GM12878 (cell line): Measurements from ENCODE around the gene CXCR1. TPM values are rescaled to one million over a fixed set of nuclear protein-coding genes. Genes with fewer than 3 reads are reported as not detected.

ENCODE experiments used
- ATAC-seq: fragments of 200-7000 bp; cut with Tn5 transposase; 3 replicates; pipeline ENCODE4 v1.9.1; 2020; ENCODE audit warnings: mild to moderate bottlenecking, moderate library complexity
- BruUV-seq: library from RNA; stranded (reverse); fragments of 400-500 nt; replicated peaks from 2 replicates; lab custom pipeline; 2021; lab: Mats Ljungman, UMichigan
- CTCF ChIA-PET: fragments of 300-600 bp; sonication (Branson Sonifier 250); formaldehyde crosslinking; extraction: SDS; loops from one replicate; lab custom pipeline; 2021; ENCODE audit warnings: inconsistent platforms; lab: Yijun Ruan, JAX
- POLR2A ChIA-PET: fragments of 350-600 bp; formaldehyde crosslinking; extraction: SDS; loops from one replicate; lab custom pipeline; 2021; ENCODE audit warnings: inconsistent platforms; lab: Charles Lee
- RAD21 ChIA-PET: fragments of 300-600 bp; sonication (Branson Sonifier 250); formaldehyde crosslinking; loops from one replicate; lab custom pipeline; 2023; ENCODE audit warnings: antibody characterized with exemption; ENCODE audit not compliant: unreplicated experiment; lab: Charles Lee
- SMC1A ChIA-PET: fragments of 300-600 bp; sonication (Branson Sonifier 250); formaldehyde crosslinking; loops from one replicate; lab custom pipeline; 2023; ENCODE audit not compliant: unreplicated experiment, uncharacterized antibody; lab: Charles Lee
- DNase-seq: peaks from one replicate; pipeline ENCODE4 v3.0.0-alpha.2; 2011; ENCODE audit warnings: low read depth, low spot score
- FAIRE-seq: peaks from 3 replicates; lab custom pipeline; 2011; peaks lifted over from hg19 to GRCh38; lab: Jason Lieb, UNC
- H2AFZ ChIP-seq: 2 replicates; pipeline ENCODE4 v1.6.0; 2011; ENCODE audit warnings: low read depth, low read length, control low read depth; ENCODE audit not compliant: control insufficient read depth
- H3K27ac ChIP-seq: 2 replicates; pipeline ENCODE4 v1.5.1; 2011; ENCODE audit warnings: control low read depth; ENCODE audit not compliant: control insufficient read depth, insufficient read depth
- H3K27me3 ChIP-seq, 2 experiments: replicated peaks in 1 of 2; 2 replicates each; pipeline versions ENCODE4 v1.6.0 to v1.6.1; 2011; ENCODE audit warnings: low read length in 1 of 2; ENCODE audit not compliant: control insufficient read depth in 2 of 2, insufficient read depth in 2 of 2
- H3K36me3 ChIP-seq, 2 experiments: 2 replicates each; pipeline ENCODE4 v1.5.1; 2011; ENCODE audit warnings: low read length in 1 of 2; ENCODE audit not compliant: control insufficient read depth in 2 of 2, insufficient read depth in 2 of 2
- H3K4me1 ChIP-seq: 2 replicates; pipeline ENCODE4 v1.6.1; 2011; ENCODE audit warnings: mild to moderate bottlenecking, low read length, moderate library complexity, mixed read lengths; ENCODE audit not compliant: control insufficient read depth, insufficient read depth
- H3K4me2 ChIP-seq: 2 replicates; pipeline ENCODE4 v1.6.0; 2011; ENCODE audit warnings: control low read depth; ENCODE audit not compliant: control insufficient read depth, insufficient read depth
- H3K4me3 ChIP-seq: fragments of 200-600 bp; sonication (generic); 2 replicates; pipeline ENCODE4 v1.5.1; 2016
- H3K79me2 ChIP-seq: 2 replicates; pipeline ENCODE4 v1.6.0; 2011; ENCODE audit warnings: low read length; ENCODE audit not compliant: control insufficient read depth, insufficient read depth
- H3K9ac ChIP-seq: 2 replicates; pipeline ENCODE4 v1.8.0; 2011; ENCODE audit warnings: low read length, control low read depth, mixed read lengths; ENCODE audit not compliant: control insufficient read depth, insufficient read depth
- H3K9me3 ChIP-seq: replicated peaks from 3 replicates; pipeline ENCODE4 v1.5.1; 2011; ENCODE audit warnings: mild to moderate bottlenecking, low read length; ENCODE audit not compliant: control insufficient read depth, insufficient read depth
- H4K20me1 ChIP-seq: 2 replicates; pipeline ENCODE4 v1.6.0; 2011; ENCODE audit not compliant: control insufficient read depth, insufficient read depth
- BMI1 ChIP-seq: fragments of 450-650 bp; IDR thresholded peaks from 2 replicates; pipeline ENCODE4 v1.6.1; 2016; ENCODE audit warnings: mild to moderate bottlenecking, moderate library complexity, borderline replicate concordance
- EZH2 ChIP-seq: IDR thresholded peaks from 2 replicates; pipeline ENCODE4 v1.6.1; 2012; ENCODE audit warnings: low read depth, mild to moderate bottlenecking, control low read depth, inconsistent platforms, low read length, borderline replicate concordance; ENCODE audit not compliant: control insufficient read depth
- FOXM1 ChIP-seq: IDR thresholded peaks from 2 replicates; pipeline ENCODE4 v1.6.1; 2012; ENCODE audit warnings: low read depth, mild to moderate bottlenecking, inconsistent platforms, low read length, moderate library complexity
- HDAC2 ChIP-seq: fragments of 200-600 bp; sonication (generic); IDR thresholded peaks from 2 replicates; pipeline ENCODE4 v1.6.1; 2017
- KAT2A ChIP-seq: conservative IDR thresholded peaks from 2 replicates; pipeline ENCODE4 v1.6.1; 2011; ENCODE audit warnings: low read depth, low read length; ENCODE audit not compliant: control insufficient read depth
- LARP7 ChIP-seq: fragments of 450-650 bp; IDR thresholded peaks from 2 replicates; pipeline ENCODE4 v1.6.1; 2017; ENCODE audit warnings: mild to moderate bottlenecking
- MEF2B ChIP-seq: fragments of 450-650 bp; IDR thresholded peaks from 2 replicates; pipeline ENCODE4 v1.6.1; 2018; ENCODE audit warnings: mild to moderate bottlenecking, moderate library complexity; ENCODE audit not compliant: partially characterized antibody, poor library complexity, severe bottlenecking
- MXI1 ChIP-seq: fragments of 150-350 bp; IDR thresholded peaks from 2 replicates; pipeline ENCODE4 v1.6.1; 2011; ENCODE audit warnings: low read depth, mild to moderate bottlenecking, inconsistent platforms, low read length, improper control_type of control experiment
- NFXL1 ChIP-seq: fragments of 450-650 bp; IDR thresholded peaks from 2 replicates; pipeline ENCODE4 v1.6.1; 2017; ENCODE audit warnings: antibody characterized with exemption, mild to moderate bottlenecking, borderline replicate concordance
- PAX5 ChIP-seq: IDR thresholded peaks from 2 replicates; pipeline ENCODE4 v1.6.1; 2011; ENCODE audit warnings: low read depth, low read length, borderline replicate concordance
- RAD51 ChIP-seq: fragments of 450-650 bp; IDR thresholded peaks from 2 replicates; pipeline ENCODE4 v1.6.1; 2016; ENCODE audit warnings: moderate library complexity, mild to moderate bottlenecking, inconsistent platforms
- RUNX3 ChIP-seq: IDR thresholded peaks from 2 replicates; pipeline ENCODE4 v1.6.1; 2012; ENCODE audit warnings: low read length, inconsistent platforms
- TARDBP ChIP-seq: IDR thresholded peaks from 2 replicates; pipeline ENCODE4 v1.6.1; 2016; ENCODE audit warnings: borderline replicate concordance
- ZNF622 ChIP-seq: fragments of 450-650 bp; IDR thresholded peaks from 2 replicates; pipeline ENCODE4 v1.6.1; 2017; ENCODE audit warnings: mild to moderate bottlenecking, inconsistent platforms
- WGBS: methylation state at CpG from one replicate; pipeline ENCODE4 v1.1.6; 2016; ENCODE audit warnings: low lambda C conversion rate; ENCODE audit not compliant: insufficient replicate concordance, insufficient coverage; ENCODE audit errors: missing lambda C conversion rate; 5-methylcytosine and 5-hydroxymethylcytosine counted together
- in situ Hi-C: fragments of 300-500 bp; cut with MboI; formaldehyde crosslinking; loops from 9 replicates; pipeline ENCODE4 v1.14.3; 2018; ENCODE audit warnings: mixed read lengths
- intact Hi-C: fragments of 100-400 bp; cut with micrococcal nuclease; formaldehyde crosslinking; loops from one replicate; pipeline ENCODE4 v1.14.2; 2022; ENCODE audit not compliant: unreplicated experiment
- polyA plus RNA-seq, 11 experiments: library from polyadenylated mRNA; depleted of rRNA in 4 of 11; unstranded in 6 of 11; stranded (reverse) in 5 of 11; fragments of >200 nt; fragmentation: Nextera tagmentation in 4 of 11; fragmentation: Illumina TruSeq in 1 of 11; extraction: Ambion mirVana in 4 of 11; extraction: Trizol in 1 of 11; gene quantifications; 1 replicate in 1 of 11; 2 replicates in 10 of 11; pipeline versions ENCODE4 v1.2.1 to v1.2.3, GENCODE V29; 2011 to 2016; ENCODE audit warnings: inconsistent platforms in 2 of 11, missing spikeins in 2 of 11, low read depth in 1 of 11
- total RNA-seq, 4 experiments: library from RNA; depleted of rRNA in 3 of 4; stranded (reverse); fragments of >200 nt in 3 of 4; fragmentation: Illumina TruSeq in 1 of 4; extraction: Trizol in 1 of 4; gene quantifications; 2 replicates each; pipeline versions ENCODE4 v1.2.1 to v1.2.3, GENCODE V29; 2013 to 2021
- TF ChIP-seq, protein P1 (sequence below): IDR thresholded peaks from 2 replicates; pipeline ENCODE4 v1.6.1; 2012; ENCODE audit warnings: low read depth, low read length, improper control_type of control experiment

Gene CXCR1
- total and polyA plus RNA-seq, 10 of the 15 experiments (the other 5 are each of a cell fraction or from before 2014, with no cell fraction given): not detected

DNA sequence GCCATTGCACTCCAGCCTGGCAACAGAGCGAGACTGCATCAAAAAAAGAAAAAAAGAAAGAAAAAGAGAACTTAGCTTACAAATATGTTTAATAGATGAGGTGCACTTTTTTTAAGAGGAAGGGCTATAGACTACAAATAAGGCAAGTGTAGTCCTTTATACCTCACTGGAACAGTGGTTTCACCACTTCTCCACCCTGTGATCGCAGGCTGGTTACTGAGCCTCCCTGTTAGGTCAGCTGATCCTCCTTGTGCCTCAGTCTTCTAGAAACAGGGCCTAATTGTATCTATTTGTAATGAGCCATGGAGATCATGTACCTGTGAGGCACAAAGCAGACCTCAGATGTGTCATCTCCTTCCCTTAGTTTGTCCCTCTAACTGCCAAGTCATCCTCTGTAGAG, 36.4 kb downstream of the CXCR1 start:
- DNase-seq (no peak), ATAC-seq (no peak), FAIRE-seq (no peak)
- ChIA-PET SMC1A (no interaction called here), POLR2A (interaction anchor here (0.5 kb wide), 1 partner anchor 191 kb away, joined by 3 read pairs; no protein-coding TSS in a partner anchor), RAD21 (no interaction called here), CTCF (no interaction called here)
- TF ChIP-seq BMI1 (no peak), KAT2A (no peak), HDAC2 (no peak)
- Histone ChIP-seq H3K4me2 (no peak overlapping the region), H3K79me2 (no peaks in the 10 kb centered on the region), H3K4me3 (no peak overlapping the region), H3K27me3 (peaks cover 0 to 2% of the 10 kb centered on the region in 2 experiments; a peak in 2 of 4 replicates), H3K27ac (no peak overlapping the region), H3K4me1 (no peaks in the 10 kb centered on the region), H3K9ac (no peak overlapping the region), H4K20me1 (no peaks in the 10 kb centered on the region), H3K9me3 (no peaks in the 10 kb centered on the region), H2AFZ (no peak overlapping the region), H3K36me3 (no peaks in the 10 kb centered on the region)
- intact Hi-C loops (no loop called here), in situ Hi-C loops (no loop called here)
- BruUV-seq: no TSS peak
- WGBS: 32% methylated on average over 2 of the region's 2 CpGs

DNA sequence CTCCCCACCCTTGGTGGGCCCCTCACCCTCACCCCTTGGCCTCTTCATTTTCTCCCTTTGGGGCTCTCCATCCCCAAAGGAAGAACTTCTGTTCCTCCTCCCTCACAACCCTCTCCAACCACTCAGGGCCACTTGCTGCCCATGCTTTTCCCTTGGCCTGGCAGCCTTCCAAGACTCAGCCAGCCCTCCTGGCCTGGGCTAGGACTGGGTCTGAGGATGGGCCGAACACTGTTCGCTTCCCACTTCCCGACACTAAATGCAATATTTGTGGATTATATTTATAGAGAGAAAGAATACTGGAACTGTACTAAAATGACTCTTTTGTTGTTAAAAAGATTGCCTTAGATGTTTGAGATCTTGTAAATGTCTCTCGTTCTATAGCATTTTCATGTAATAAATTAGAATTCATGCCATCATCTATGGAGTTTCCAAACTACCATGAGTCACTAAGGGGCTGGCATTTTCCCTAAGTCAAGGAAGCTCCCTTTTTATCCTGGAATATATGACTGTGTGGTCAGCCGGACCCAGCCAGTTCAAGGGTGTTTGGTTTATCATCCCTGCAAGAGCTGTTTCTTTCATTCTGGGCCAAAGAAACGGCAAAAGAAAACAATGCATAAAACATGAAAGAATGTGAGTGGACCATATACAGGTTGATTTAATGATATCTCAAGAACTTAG, 37.2 kb downstream of the CXCR1 start:
- H3K4me1 ChIP-seq: no peaks in the 10 kb centered on the region
- H4K20me1 ChIP-seq: no peaks in the 10 kb centered on the region
- FAIRE-seq (no peak), ATAC-seq (no peak), DNase-seq (no peak)
- no peaks in the 10 kb centered on the region for H3K9me3 ChIP-seq
- H3K4me3 ChIP-seq: no peak overlapping the region
- no TSS peak for BruUV-seq
- H3K27ac ChIP-seq: no peak overlapping the region
- ChIA-PET POLR2A (interaction anchor here (0.5 kb wide), 1 partner anchor 192 kb away, joined by 3 read pairs; no protein-coding TSS in a partner anchor), RAD21 (no interaction called here), SMC1A (no interaction called here), CTCF (no interaction called here)
- no peaks in the 10 kb centered on the region for H3K36me3 ChIP-seq
- no peak overlapping the region for H3K9ac ChIP-seq
- peaks cover 0 to 2% of the 10 kb centered on the region in 2 experiments; a peak in 1 of 4 replicates for H3K27me3 ChIP-seq
- WGBS: 51% methylated on average over 6 of the region's 6 CpGs
- H3K79me2 ChIP-seq: no peaks in the 10 kb centered on the region
- H3K4me2 ChIP-seq: no peak overlapping the region
- intact Hi-C loops (no loop called here), in situ Hi-C loops (no loop called here)
- no peak overlapping the region for H2AFZ ChIP-seq
- TF ChIP-seq LARP7: no peak
- no peak for TF ChIP-seq NFXL1
- TF ChIP-seq EZH2: no peak
- TF ChIP-seq MXI1: no peak
- no peak for TF ChIP-seq PAX5
- no peak for TF ChIP-seq FOXM1
- no peak for TF ChIP-seq RAD51
- no peak for TF ChIP-seq MEF2B
- TF ChIP-seq, protein P1, sequence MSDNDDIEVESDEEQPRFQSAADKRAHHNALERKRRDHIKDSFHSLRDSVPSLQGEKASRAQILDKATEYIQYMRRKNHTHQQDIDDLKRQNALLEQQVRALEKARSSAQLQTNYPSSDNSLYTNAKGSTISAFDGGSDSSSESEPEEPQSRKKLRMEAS: no peak
- no peak for TF ChIP-seq TARDBP
- no peak for TF ChIP-seq ZNF622
- no peak for TF ChIP-seq RUNX3
